Esophagus muscularis mucosa (tissue), 3 donors: ENCODE measurements around the gene ROPN1L.

ENCODE experiments used
- POLR2A ChIP-seq: fragments of 450-650 bp; IDR thresholded peaks from one replicate; pipeline ENCODE4 v1.6.1; 2017; ENCODE audit warnings: antibody characterized with exemption, moderate library complexity, mild to moderate bottlenecking, low read depth
- TF ChIP-seq, protein P1 (sequence below), 3 experiments: fragments of 200-600 bp in 2 of 3; fragments of 450-650 bp in 1 of 3; sonication (generic) in 2 of 3; IDR thresholded peaks; one replicate each; pipeline ENCODE4 v1.5.1; 2017 to 2019; ENCODE audit warnings: antibody characterized with exemption in 3 of 3, mild to moderate bottlenecking in 2 of 3, moderate library complexity in 1 of 3

DNA sequence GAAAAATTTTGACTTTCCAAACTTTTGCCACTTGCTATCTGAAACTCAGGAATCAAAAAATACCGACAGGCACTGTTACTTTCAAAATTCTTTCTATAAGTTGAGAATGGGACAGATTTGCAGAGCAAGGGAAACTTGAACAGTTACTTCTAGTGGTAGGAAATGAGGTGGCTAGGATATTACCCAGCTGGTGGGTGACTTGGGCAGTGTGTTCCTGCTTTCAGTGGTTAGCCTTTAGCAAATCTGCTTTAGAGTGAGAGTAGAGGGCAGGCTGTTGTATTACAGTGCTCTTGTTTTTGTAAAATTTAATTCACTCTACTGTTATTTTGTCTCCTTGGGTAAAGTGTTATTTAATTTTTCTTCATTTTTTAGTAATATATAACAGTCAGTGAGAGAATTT is 40.2 kb upstream of the ROPN1L start:
- no peak for TF ChIP-seq POLR2A
- TF ChIP-seq, protein P1, sequence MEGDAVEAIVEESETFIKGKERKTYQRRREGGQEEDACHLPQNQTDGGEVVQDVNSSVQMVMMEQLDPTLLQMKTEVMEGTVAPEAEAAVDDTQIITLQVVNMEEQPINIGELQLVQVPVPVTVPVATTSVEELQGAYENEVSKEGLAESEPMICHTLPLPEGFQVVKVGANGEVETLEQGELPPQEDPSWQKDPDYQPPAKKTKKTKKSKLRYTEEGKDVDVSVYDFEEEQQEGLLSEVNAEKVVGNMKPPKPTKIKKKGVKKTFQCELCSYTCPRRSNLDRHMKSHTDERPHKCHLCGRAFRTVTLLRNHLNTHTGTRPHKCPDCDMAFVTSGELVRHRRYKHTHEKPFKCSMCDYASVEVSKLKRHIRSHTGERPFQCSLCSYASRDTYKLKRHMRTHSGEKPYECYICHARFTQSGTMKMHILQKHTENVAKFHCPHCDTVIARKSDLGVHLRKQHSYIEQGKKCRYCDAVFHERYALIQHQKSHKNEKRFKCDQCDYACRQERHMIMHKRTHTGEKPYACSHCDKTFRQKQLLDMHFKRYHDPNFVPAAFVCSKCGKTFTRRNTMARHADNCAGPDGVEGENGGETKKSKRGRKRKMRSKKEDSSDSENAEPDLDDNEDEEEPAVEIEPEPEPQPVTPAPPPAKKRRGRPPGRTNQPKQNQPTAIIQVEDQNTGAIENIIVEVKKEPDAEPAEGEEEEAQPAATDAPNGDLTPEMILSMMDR (IDR thresholded peaks at IDR 0.05), result no peak
